Transverse colon (tissue), 4 donors: ENCODE measurements around the gene DNAJC6.

Experiments used
- CTCF ChIP-seq, 5 experiments: fragments of 200-600 bp in 3 of 5; fragments of 450-650 bp in 2 of 5; sonication (generic) in 3 of 5; IDR thresholded peaks; 1 replicate in 2 of 5; 2 replicates in 3 of 5; pipeline ENCODE4 v1.5.1; 2016 to 2017; ENCODE audit warnings: antibody characterized with exemption in 5 of 5, inconsistent platforms in 3 of 5, mild to moderate bottlenecking in 2 of 5, moderate library complexity in 1 of 5
- EP300 ChIP-seq: sonication (generic); formaldehyde crosslinking; IDR thresholded peaks from one replicate; pipeline ENCODE4 v1.6.1; 2017; ENCODE audit warnings: antibody characterized with exemption, low read depth
- POLR2A ChIP-seq: fragments of 450-650 bp; IDR thresholded peaks from one replicate; pipeline ENCODE4 v1.6.1; 2016; ENCODE audit warnings: antibody characterized with exemption, mild to moderate bottlenecking, moderate library complexity
- POLR2AphosphoS5 ChIP-seq, 3 donors: sonication (generic); formaldehyde crosslinking; IDR thresholded peaks; one replicate each; pipeline ENCODE4 v1.6.1; 2016; ENCODE audit warnings: antibody characterized with exemption in 3 of 3

GRCh38 chr1:65440322-65440900 lies 131.1 kb downstream of the DNAJC6 start:
- TF ChIP-seq POLR2AphosphoS5 (IDR thresholded peaks at IDR 0.05) (no peak), CTCF (IDR thresholded peaks at IDR 0.05) (no peak), EP300 (no peak), POLR2A (no peak)
